ENCODE data around the gene ZNF655.

Gene ZNF655

DNA sequence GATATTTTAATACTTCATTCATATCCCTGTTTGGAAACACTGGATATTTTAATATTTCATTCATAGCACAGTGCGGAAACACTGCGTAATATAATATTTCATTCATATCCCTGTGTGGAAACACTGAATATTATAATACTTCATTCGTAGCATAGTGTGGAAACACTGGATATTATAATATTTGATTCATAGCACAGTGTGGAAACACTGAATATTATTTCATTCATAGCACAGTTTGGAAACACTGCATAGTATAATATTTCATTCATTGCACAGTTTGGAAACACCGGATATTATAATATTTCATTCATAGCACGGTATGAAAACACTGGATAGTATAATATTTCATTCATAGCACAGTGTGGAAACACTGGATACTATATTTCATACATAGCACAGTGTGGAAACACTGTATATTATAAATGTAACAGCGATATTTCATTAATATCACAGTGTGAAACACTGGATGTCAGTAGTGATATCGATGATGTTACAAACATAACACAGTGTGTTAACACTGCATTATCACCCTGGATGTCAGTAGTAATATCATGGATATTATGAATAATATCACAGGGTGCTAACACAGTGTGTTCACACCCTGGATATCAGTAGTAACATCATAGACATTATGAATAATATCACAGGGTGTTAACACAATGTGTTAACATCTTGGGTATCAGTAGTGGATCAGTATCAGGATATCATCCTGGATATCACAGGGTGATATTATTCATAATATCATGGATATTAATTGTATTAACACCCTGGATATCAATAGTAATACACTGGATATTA lies 36.7 kb downstream of the ZNF655 start:
- in situ Hi-C loops (cut with HindIII; ENCODE audit: low sequenced_read_pairs): no loop called here
- no peak for DNase-seq (ENCODE audit: low read depth)
- TF ChIP-seq CTCF (IDR thresholded peaks at IDR 0.05; ENCODE audit: low read depth, low read length, missing control alignments): no peak
- no peak overlapping the region for H3K4me3 ChIP-seq (ENCODE audit: low read depth, low read length)

DNA sequence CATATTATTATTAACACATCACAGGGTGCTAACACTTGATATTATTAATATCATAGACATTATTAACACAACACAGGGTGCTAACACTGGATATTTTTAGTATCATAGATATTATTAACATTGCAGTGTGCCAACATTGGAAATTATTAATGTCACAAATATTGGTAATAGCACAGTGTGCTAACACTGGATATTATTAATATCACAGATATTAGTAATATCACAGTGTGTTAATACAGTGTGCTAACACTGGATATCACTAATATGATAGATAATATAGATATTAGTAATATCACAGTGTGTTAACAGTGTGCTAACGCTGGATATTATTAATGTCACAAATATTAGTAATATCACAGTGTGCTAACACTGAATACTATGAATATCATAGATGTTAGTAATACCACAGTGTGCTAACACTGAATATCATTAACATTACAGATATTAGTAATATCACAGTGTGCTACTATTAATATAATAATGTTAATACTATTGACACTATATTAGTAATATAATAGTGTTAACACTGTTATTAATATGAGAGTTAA lies 38.0 kb downstream of the ZNF655 start:
- no peak overlapping the region for H3K4me3 ChIP-seq (ENCODE audit: low read depth, low read length)
- no peak for DNase-seq (ENCODE audit: low read depth)
- in situ Hi-C loops (cut with HindIII; ENCODE audit: low sequenced_read_pairs): no loop called here
- TF ChIP-seq CTCF (IDR thresholded peaks at IDR 0.05; ENCODE audit: low read depth, low read length, missing control alignments): no peak

GRCh38 chr7:99597762-99598501 lies 39.5 kb downstream of the ZNF655 start, which contains the start of gene TMEM225B:
TSS of gene TMEM225B (plus strand) at chr7:99598267. CDS start at chr7:99604389, 6,122 bp downstream.
- in situ Hi-C loops (cut with HindIII; ENCODE audit: low sequenced_read_pairs): no loop called here
- H3K4me3 ChIP-seq (ENCODE audit: low read depth, low read length): no peak within 1 kb of the TSS
- no peak for DNase-seq (ENCODE audit: low read depth)
- TF ChIP-seq CTCF (IDR thresholded peaks at IDR 0.05; ENCODE audit: low read depth, low read length, missing control alignments): no peak

GRCh38 chr7:99599836-99600235 lies 41.4 kb downstream of the ZNF655 start:
- TF ChIP-seq CTCF (IDR thresholded peaks at IDR 0.05; ENCODE audit: low read depth, low read length, missing control alignments): no peak
- no peak overlapping the region for H3K4me3 ChIP-seq (ENCODE audit: low read depth, low read length)
- no peak for DNase-seq (ENCODE audit: low read depth)
- in situ Hi-C loops (cut with HindIII; ENCODE audit: low sequenced_read_pairs): no loop called here

DNA sequence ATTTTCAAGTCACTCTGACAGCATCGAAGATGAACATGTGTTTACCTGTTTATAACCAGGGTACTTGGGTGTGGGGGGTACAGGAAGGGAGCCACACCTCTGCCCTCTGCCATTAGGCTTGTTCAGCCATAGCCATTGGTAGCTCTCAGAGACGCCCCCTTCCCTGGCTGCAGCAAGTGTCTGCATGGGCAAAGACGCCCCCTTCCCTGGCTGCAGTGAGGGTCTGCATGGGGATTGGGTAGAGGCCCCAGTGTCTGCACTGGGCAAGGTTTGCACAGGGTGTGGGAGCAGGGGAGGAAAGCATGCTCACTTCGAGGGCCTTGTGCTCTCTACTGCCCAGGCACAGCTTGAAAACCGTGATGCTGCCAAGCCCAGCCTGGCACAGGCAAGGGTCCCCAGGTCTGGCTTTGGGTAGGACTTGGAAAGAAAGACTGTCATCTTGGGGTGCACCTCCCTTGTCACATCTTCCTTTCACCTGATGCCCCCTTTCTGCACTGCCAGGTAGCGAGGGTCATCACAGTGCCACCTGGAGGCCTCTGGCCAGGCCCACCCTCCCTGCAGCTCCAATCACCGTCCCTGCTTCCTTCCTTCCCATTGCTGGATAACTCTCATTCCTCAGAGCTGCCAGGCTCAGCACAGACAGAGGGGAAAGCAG lies 43.3 kb downstream of the ZNF655 start:
- no peak for DNase-seq (ENCODE audit: low read depth)
- in situ Hi-C loops (cut with HindIII; ENCODE audit: low sequenced_read_pairs): no loop called here
- no peak for TF ChIP-seq CTCF (IDR thresholded peaks at IDR 0.05; ENCODE audit: low read depth, low read length, missing control alignments)
- no peak overlapping the region for H3K4me3 ChIP-seq (ENCODE audit: low read depth, low read length)

DNA sequence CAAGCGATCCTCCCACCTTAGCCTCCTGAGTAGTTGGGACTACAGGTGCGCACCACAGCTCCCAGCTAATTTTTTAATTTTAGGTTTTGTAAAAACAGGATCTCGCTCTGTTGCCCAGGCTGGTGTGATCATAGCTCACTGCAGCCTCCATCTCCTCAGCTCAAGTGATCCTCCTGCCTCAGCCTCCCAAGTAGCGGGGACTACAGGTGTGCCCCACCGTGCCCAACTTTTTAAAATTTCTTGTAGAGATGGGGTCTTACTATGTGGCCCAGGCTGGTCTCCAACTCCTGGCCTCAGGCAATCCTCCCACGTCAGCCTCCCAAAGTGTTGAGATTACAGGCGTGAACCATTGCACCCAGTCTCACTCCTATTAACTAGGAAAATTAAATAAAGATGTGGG lies 47.1 kb downstream of the ZNF655 start:
- no peak overlapping the region for H3K4me3 ChIP-seq (ENCODE audit: low read depth, low read length)
- no peak for TF ChIP-seq CTCF (IDR thresholded peaks at IDR 0.05; ENCODE audit: low read depth, low read length, missing control alignments)
- no peak for DNase-seq (ENCODE audit: low read depth)
- in situ Hi-C loops (cut with HindIII; ENCODE audit: low sequenced_read_pairs): no loop called here

All from astrocyte of the cerebellum (primary cell).